Astrocyte of the spinal cord (primary cell): Measurements from ENCODE around the gene VPS33A.

Source experiments
- DNase-seq: peaks from one replicate; pipeline ENCODE4 v3.0.0; 2011; ENCODE audit warnings: low read depth, low spot score
- H3K4me3 ChIP-seq: 2 replicates; pipeline ENCODE4 v1.5.1; 2011; ENCODE audit warnings: low read depth, mild to moderate bottlenecking, low read length, moderate library complexity
- in situ Hi-C: cut with HindIII; loops from 2 replicates; pipeline ENCODE4 v1.10.0; 2017; ENCODE audit warnings: low sequenced_read_pairs
- TF ChIP-seq, protein P1 (sequence below): IDR thresholded peaks from 2 replicates; pipeline ENCODE4 v1.5.1; 2012; ENCODE audit warnings: low read depth, mild to moderate bottlenecking, low read length, inconsistent platforms

Gene VPS33A

DNA sequence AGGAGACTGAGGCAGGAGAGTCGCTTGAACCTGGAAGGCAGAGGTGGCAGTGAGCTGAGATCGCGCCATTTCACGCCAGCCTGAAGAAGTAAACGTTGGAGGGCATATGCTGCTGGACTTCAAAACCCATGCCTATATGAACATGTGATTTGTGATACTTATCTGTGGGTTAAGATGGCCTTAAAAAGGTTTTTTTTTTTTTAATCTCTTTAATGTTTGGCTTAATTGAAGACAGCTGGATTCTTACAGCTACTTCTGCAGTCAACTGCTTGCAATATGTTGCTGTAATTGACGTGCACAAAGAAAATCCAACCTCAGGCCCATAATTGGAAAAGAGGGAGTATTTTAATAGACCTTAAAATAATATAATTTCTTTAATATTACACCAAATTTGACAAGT is 64.3 kb downstream of the VPS33A start:
- DNase-seq = no peak
- in situ Hi-C loops = no loop called here
- TF ChIP-seq, protein P1, sequence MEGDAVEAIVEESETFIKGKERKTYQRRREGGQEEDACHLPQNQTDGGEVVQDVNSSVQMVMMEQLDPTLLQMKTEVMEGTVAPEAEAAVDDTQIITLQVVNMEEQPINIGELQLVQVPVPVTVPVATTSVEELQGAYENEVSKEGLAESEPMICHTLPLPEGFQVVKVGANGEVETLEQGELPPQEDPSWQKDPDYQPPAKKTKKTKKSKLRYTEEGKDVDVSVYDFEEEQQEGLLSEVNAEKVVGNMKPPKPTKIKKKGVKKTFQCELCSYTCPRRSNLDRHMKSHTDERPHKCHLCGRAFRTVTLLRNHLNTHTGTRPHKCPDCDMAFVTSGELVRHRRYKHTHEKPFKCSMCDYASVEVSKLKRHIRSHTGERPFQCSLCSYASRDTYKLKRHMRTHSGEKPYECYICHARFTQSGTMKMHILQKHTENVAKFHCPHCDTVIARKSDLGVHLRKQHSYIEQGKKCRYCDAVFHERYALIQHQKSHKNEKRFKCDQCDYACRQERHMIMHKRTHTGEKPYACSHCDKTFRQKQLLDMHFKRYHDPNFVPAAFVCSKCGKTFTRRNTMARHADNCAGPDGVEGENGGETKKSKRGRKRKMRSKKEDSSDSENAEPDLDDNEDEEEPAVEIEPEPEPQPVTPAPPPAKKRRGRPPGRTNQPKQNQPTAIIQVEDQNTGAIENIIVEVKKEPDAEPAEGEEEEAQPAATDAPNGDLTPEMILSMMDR = no peak
- H3K4me3 ChIP-seq = no peak overlapping the region

GRCh38 chr12:122201381-122201780 is 64.9 kb downstream of the VPS33A start:
- DNase-seq = no peak
- in situ Hi-C loops = no loop called here
- H3K4me3 ChIP-seq = no peak overlapping the region
- TF ChIP-seq, protein P1 = no peak

- H3K4me3 ChIP-seq = no peak overlapping the region
- DNase-seq = no peak
- TF ChIP-seq, protein P1 = no peak
- in situ Hi-C loops = no loop called here
These were observed 65.6 kb downstream of the VPS33A start for GRCh38 chr12:122200541-122201175.

GRCh38 chr12:122199484-122200355 is 66.6 kb downstream of the VPS33A start:
- TF ChIP-seq, protein P1 = no peak
- in situ Hi-C loops = no loop called here
- DNase-seq = no peak
- H3K4me3 ChIP-seq = no peak overlapping the region

- TF ChIP-seq, protein P1 = no peak
- H3K4me3 ChIP-seq = no peak overlapping the region
- DNase-seq = no peak
- in situ Hi-C loops = no loop called here
These were observed 68.7 kb downstream of the VPS33A start for GRCh38 chr12:122197612-122197966.

GRCh38 chr12:122195405-122195804 is 70.9 kb downstream of the VPS33A start:
- DNase-seq = no peak
- no peak overlapping the region for H3K4me3 ChIP-seq
- TF ChIP-seq, protein P1 = no peak
- in situ Hi-C loops = no loop called here
